H1 (cell line): ENCODE results near the gene GPR85. TPM values are rescaled to one million over a fixed set of nuclear protein-coding genes. Genes with fewer than 3 reads are reported as not detected.

Source experiments
- CTCF ChIA-PET: fragments of 300-600 bp; sonication (Branson Sonifier 250); formaldehyde crosslinking; loops from one replicate; lab custom pipeline; 2021; ENCODE audit not compliant: partially characterized antibody; lab: Charles Lee
- POLR2A ChIA-PET: fragments of 300-600 bp; sonication (Branson Sonifier 250); formaldehyde crosslinking; loops from one replicate; lab custom pipeline; 2021; ENCODE audit warnings: inconsistent platforms; ENCODE audit not compliant: partially characterized antibody; lab: Charles Lee
- DNase-seq, 2 experiments: peaks; one replicate each; pipeline versions ENCODE4 v3.0.0 to v3.0.0-alpha.2; 2010 to 2022; ENCODE audit warnings: low spot score in 2 of 2, low read depth in 1 of 2, mixed read lengths in 1 of 2
- FAIRE-seq: peaks from 2 replicates; lab custom pipeline; 2011; peaks lifted over from hg19 to GRCh38; lab: Jason Lieb, UNC
- H2AFZ ChIP-seq: 2 replicates; pipeline ENCODE4 v1.8.1; 2012; ENCODE audit warnings: low read length, inconsistent platforms
- H2AK5ac ChIP-seq: 2 replicates; pipeline ENCODE4 v1.6.1; 2013; ENCODE audit warnings: low read depth, low read length
- H2BK120ac ChIP-seq: replicated peaks from 2 replicates; pipeline ENCODE3; 2013; ENCODE audit warnings: low read depth, low read length, inconsistent platforms
- H2BK12ac ChIP-seq: 2 replicates; pipeline ENCODE4 v1.6.1; 2013; ENCODE audit warnings: low read depth, low read length
- H2BK15ac ChIP-seq: 2 replicates; pipeline ENCODE4 v1.6.1; 2013; ENCODE audit warnings: low read length
- H2BK20ac ChIP-seq: 2 replicates; pipeline ENCODE4 v1.6.1; 2013; ENCODE audit warnings: low read length
- H2BK5ac ChIP-seq: 2 replicates; pipeline ENCODE4 v1.6.1; 2013; ENCODE audit warnings: low read depth, low read length
- H3K14ac ChIP-seq: 2 replicates; pipeline ENCODE4 v1.6.1; 2013; ENCODE audit warnings: inconsistent platforms; ENCODE audit not compliant: insufficient read length
- H3K18ac ChIP-seq: 2 replicates; pipeline ENCODE4 v1.6.1; 2013; ENCODE audit warnings: low read length; ENCODE audit errors: extremely low read depth
- H3K23ac ChIP-seq: 2 replicates; pipeline ENCODE4 v1.6.1; 2013; ENCODE audit warnings: inconsistent platforms; ENCODE audit not compliant: insufficient read length
- H3K23me2 ChIP-seq: 2 replicates; pipeline ENCODE4 v1.6.1; 2013; ENCODE audit warnings: low read depth, low read length
- H3K27ac ChIP-seq: 2 replicates; pipeline ENCODE4 v1.6.1; 2011; ENCODE audit warnings: low read depth, low read length, inconsistent platforms
- H3K27me3 ChIP-seq, 4 experiments: replicated peaks in 1 of 4; 1 replicate in 1 of 4; 2 replicates in 3 of 4; pipeline versions ENCODE4 v1.6.1 to v1.8.1; 2011 to 2013; ENCODE audit warnings: low read length in 3 of 4, mild to moderate bottlenecking in 3 of 4, inconsistent platforms in 2 of 4, mixed read lengths in 2 of 4, moderate library complexity in 1 of 4; ENCODE audit not compliant: control insufficient read depth in 3 of 4, insufficient read depth in 3 of 4; ENCODE audit errors: extremely low read depth in 1 of 4
- H3K36me3 ChIP-seq, 4 experiments: 2 replicates each; pipeline versions ENCODE4 v1.6.1 to v1.8.1; 2011 to 2013; ENCODE audit warnings: mild to moderate bottlenecking in 4 of 4, low read length in 3 of 4, moderate library complexity in 2 of 4, control low read depth in 1 of 4, inconsistent platforms in 1 of 4; ENCODE audit not compliant: insufficient read depth in 4 of 4, control insufficient read depth in 2 of 4
- H3K4ac ChIP-seq: replicated peaks from 2 replicates; pipeline ENCODE3; 2013; ENCODE audit warnings: low read length, low read depth, mixed read lengths, inconsistent platforms; ENCODE audit not compliant: insufficient read length
- H3K4me1 ChIP-seq, 4 experiments: replicated peaks in 1 of 4; 1 replicate in 1 of 4; 2 replicates in 3 of 4; pipeline versions ENCODE4 v1.6.1 to v1.8.1; 2011 to 2013; ENCODE audit warnings: low read length in 3 of 4, inconsistent platforms in 2 of 4, mixed read lengths in 1 of 4; ENCODE audit not compliant: insufficient read depth in 4 of 4, control insufficient read depth in 3 of 4
- H3K4me2 ChIP-seq, 2 experiments: 2 replicates each; pipeline versions ENCODE4 v1.6.1 to v1.8.1; 2011 to 2013; ENCODE audit warnings: low read depth in 2 of 2, low read length in 2 of 2, control low read depth in 1 of 2, inconsistent platforms in 1 of 2, mild to moderate bottlenecking in 1 of 2; ENCODE audit not compliant: insufficient read depth in 1 of 2
- H3K4me3 ChIP-seq, 4 experiments: fragments of 200-600, 300-600 bp in 1 of 4; sonication (generic), shearing (Covaris generic), sonication (Bioruptor Twin) in 1 of 4; 2 replicates each; pipeline versions ENCODE4 v1.5.1 to v1.8.1; 2011 to 2016; ENCODE audit warnings: low read length in 4 of 4, low read depth in 3 of 4, control low read depth in 2 of 4, inconsistent platforms in 2 of 4, mild to moderate bottlenecking in 2 of 4, mixed read lengths in 1 of 4, moderate library complexity in 1 of 4; ENCODE audit not compliant: insufficient read depth in 2 of 4; ENCODE audit errors: extremely low read depth in 1 of 4
- H3K56ac ChIP-seq: replicated peaks from 2 replicates; pipeline ENCODE3; 2013; ENCODE audit warnings: low read depth, mild to moderate bottlenecking, mixed read lengths, low read length, inconsistent platforms; ENCODE audit not compliant: insufficient read length
- H3K79me1 ChIP-seq: 2 replicates; pipeline ENCODE4 v1.6.1; 2013; ENCODE audit warnings: low read depth, low read length, control low read depth
- H3K79me2 ChIP-seq, 2 experiments: 2 replicates each; pipeline versions ENCODE4 v1.6.1 to v1.8.1; 2012 to 2013; ENCODE audit warnings: low read length in 2 of 2, mild to moderate bottlenecking in 2 of 2, inconsistent platforms in 1 of 2; ENCODE audit not compliant: insufficient read depth in 2 of 2, control insufficient read depth in 1 of 2
- H3K9ac ChIP-seq, 4 experiments: replicated peaks in 1 of 4; 1 replicate in 1 of 4; 2 replicates in 3 of 4; pipeline versions ENCODE4 v1.6.1 to v1.8.1; 2011 to 2013; ENCODE audit warnings: low read depth in 3 of 4, low read length in 3 of 4, control low read depth in 2 of 4, mild to moderate bottlenecking in 2 of 4, moderate library complexity in 2 of 4, inconsistent platforms in 1 of 4; ENCODE audit errors: extremely low read depth in 1 of 4
- H3K9me3 ChIP-seq, 2 experiments: 2 replicates each; pipeline versions ENCODE4 v1.6.1 to v1.8.1; 2012 to 2013; ENCODE audit warnings: mild to moderate bottlenecking in 2 of 2, moderate library complexity in 2 of 2, control low read depth in 1 of 2, inconsistent platforms in 1 of 2, low read depth in 1 of 2, low read length in 1 of 2, mixed read lengths in 1 of 2; ENCODE audit not compliant: insufficient read depth in 2 of 2
- H4K20me1 ChIP-seq, 2 experiments: replicated peaks in 1 of 2; 2 replicates each; pipeline versions ENCODE3 to v1.8.1; 2011 to 2013; ENCODE audit warnings: inconsistent platforms in 2 of 2, low read length in 2 of 2, mild to moderate bottlenecking in 1 of 2; ENCODE audit not compliant: insufficient read depth in 2 of 2, control insufficient read depth in 1 of 2
- H4K5ac ChIP-seq: 2 replicates; pipeline ENCODE4 v1.6.1; 2013; ENCODE audit warnings: low read length, low read depth, mixed read lengths, inconsistent platforms; ENCODE audit not compliant: insufficient read length
- H4K8ac ChIP-seq: 2 replicates; pipeline ENCODE4 v1.8.0; 2013; ENCODE audit warnings: mild to moderate bottlenecking, moderate library complexity, low read length, inconsistent platforms; ENCODE audit not compliant: insufficient read depth; ENCODE audit errors: extremely low read depth
- H4K91ac ChIP-seq: replicated peaks from 2 replicates; pipeline ENCODE3; 2013; ENCODE audit warnings: low read length, mixed read lengths, inconsistent platforms; ENCODE audit not compliant: insufficient read length
- ATF3 ChIP-seq: IDR thresholded peaks from 2 replicates; pipeline ENCODE4 v1.6.1; 2011; ENCODE audit warnings: low read depth, mild to moderate bottlenecking, low read length; ENCODE audit not compliant: insufficient read depth
- BACH1 ChIP-seq: IDR thresholded peaks from 2 replicates; pipeline ENCODE4 v1.6.1; 2012; ENCODE audit warnings: low read length, improper control_type of control experiment
- BCL11A ChIP-seq, 2 experiments: IDR thresholded peaks; one replicate each; pipeline ENCODE4 v1.6.1; 2011; ENCODE audit warnings: low read depth in 2 of 2, low read length in 2 of 2, mild to moderate bottlenecking in 2 of 2
- CBX8 ChIP-seq: fragments of 300-800, 300-1000 bp; sonication (generic); IDR thresholded peaks from 2 replicates; pipeline ENCODE4 v1.7.1; 2016; ENCODE audit warnings: low read depth, low read length, borderline replicate concordance
- CHD1 ChIP-seq: IDR thresholded peaks from 2 replicates; pipeline ENCODE4 v1.6.1; 2012; ENCODE audit warnings: low read depth, low read length, improper control_type of control experiment
- JUN ChIP-seq: IDR thresholded peaks from 2 replicates; pipeline ENCODE4 v1.6.1; 2011; ENCODE audit warnings: low read depth, mild to moderate bottlenecking, improper control_type of control experiment, low read length
- KDM5A ChIP-seq: fragments of 200-600 bp; IDR thresholded peaks from 2 replicates; pipeline ENCODE4 v1.7.1; 2012; ENCODE audit warnings: mild to moderate bottlenecking, low read length, inconsistent platforms, mixed read lengths
- MAX ChIP-seq: IDR thresholded peaks from 2 replicates; pipeline ENCODE4 v1.6.1; 2012; ENCODE audit warnings: inconsistent platforms
- NANOG ChIP-seq: IDR thresholded peaks from 2 replicates; pipeline ENCODE4 v1.6.1; 2011; ENCODE audit warnings: low read length, low read depth, mild to moderate bottlenecking, inconsistent platforms; ENCODE audit not compliant: insufficient read depth, poor library complexity, severe bottlenecking
- POU5F1 ChIP-seq: IDR thresholded peaks from 2 replicates; pipeline ENCODE4 v1.6.1; 2011; ENCODE audit warnings: low read depth, mild to moderate bottlenecking, low read length, moderate library complexity
- RFX5 ChIP-seq: IDR thresholded peaks from 2 replicates; pipeline ENCODE4 v1.6.1; 2011; ENCODE audit warnings: low read depth, low read length, improper control_type of control experiment, borderline replicate concordance
- SP4 ChIP-seq: IDR thresholded peaks from 2 replicates; pipeline ENCODE4 v1.6.1; 2012; ENCODE audit warnings: low read length, inconsistent platforms
- TBP ChIP-seq: IDR thresholded peaks from 2 replicates; pipeline ENCODE4 v1.6.1; 2011; ENCODE audit warnings: low read depth, low read length, improper control_type of control experiment
- WGBS, 2 experiments: shearing (Covaris generic) in 1 of 2; methylation state at CpG; one replicate each; pipeline versions ENCODE4 v1.1.6 to v1.1.7; 2013 to 2015; ENCODE audit warnings: low lambda C conversion rate in 2 of 2, mixed read lengths in 2 of 2, inconsistent platforms in 1 of 2, low coverage in 1 of 2, missing lambda C conversion rate in 1 of 2; ENCODE audit not compliant: insufficient replicate concordance in 2 of 2, insufficient coverage in 1 of 2, insufficient read length in 1 of 2; ENCODE audit errors: extremely low coverage in 1 of 2, missing lambda C conversion rate in 1 of 2; 5-methylcytosine and 5-hydroxymethylcytosine counted together
- polyA plus RNA-seq, 7 experiments: library from polyadenylated mRNA; depleted of rRNA in 3 of 7; stranded (reverse) in 5 of 7; unstranded in 2 of 7; fragments of >200 nt in 5 of 7; fragments of 200-250 nt in 2 of 7; gene quantifications; 1 replicate in 5 of 7; 2 replicates in 1 of 7; 4 replicates in 1 of 7; pipeline versions ENCODE4 v1.2.1 to v1.2.3, GENCODE V29; 2011 to 2013; ENCODE audit warnings: missing spikeins in 2 of 7, mixed read lengths in 2 of 7
- total RNA-seq: library from RNA; stranded (reverse); fragmentation: NEBNext Ultra II Directional; extraction: Animal tissue kit (Norgen Biotek cat#: 25700); gene quantifications from 2 replicates; pipeline ENCODE4 v1.2.1, GENCODE V29; 2021

The GPR85 gene
- total and polyA plus RNA-seq, 2 of the 8 experiments (the other 6 are each of a cell fraction or from before 2014, with no cell fraction given), result 0.11 to 0.20 TPM

GRCh38 chr7:113094517-113095249, 8.1 kb upstream of the GPR85 start:
- no peak overlapping the region for H3K9ac ChIP-seq
- 84% methylated on average over 3 of the region's 3 CpGs; no CpG with 5 or more reads in 1 of the 2 experiments for WGBS, 2 experiments
- no peak overlapping the region for H2AK5ac ChIP-seq
- H3K36me3 ChIP-seq, result no peaks in the 10 kb centered on the region
- H3K4ac ChIP-seq, result no peak overlapping the region
- no peak overlapping the region for H4K91ac ChIP-seq
- no peaks in the 10 kb centered on the region for H3K79me2 ChIP-seq
- no peak overlapping the region for H3K23ac ChIP-seq
- H4K20me1 ChIP-seq, result no peaks in the 10 kb centered on the region
- H3K56ac ChIP-seq, result no peak overlapping the region
- FAIRE-seq (no peak), DNase-seq (no peak)
- H2AFZ ChIP-seq, result no peak overlapping the region
- no peak overlapping the region for H4K8ac ChIP-seq
- H3K4me2 ChIP-seq, result no peak overlapping the region
- ChIA-PET CTCF (interaction anchor here (1.7 kb wide), 1 partner anchor 14 kb away, joined by 5 read pairs; no protein-coding TSS in a partner anchor), POLR2A (no interaction called here)
- no peaks in the 10 kb centered on the region for H3K23me2 ChIP-seq
- no peaks in the 10 kb centered on the region for H3K79me1 ChIP-seq
- H2BK5ac ChIP-seq, result no peak overlapping the region
- H4K5ac ChIP-seq, result no peak overlapping the region
- no peak overlapping the region for H2BK15ac ChIP-seq
- H3K4me3 ChIP-seq, result no peak overlapping the region
- H3K27ac ChIP-seq, result no peak overlapping the region
- H3K27me3 ChIP-seq, result peaks cover 0 to 1% (median 0%) of the 10 kb centered on the region in 4 experiments; a peak in 1 of 7 replicates
- H3K14ac ChIP-seq, result no peak overlapping the region
- no peaks in the 10 kb centered on the region for H3K9me3 ChIP-seq
- H2BK120ac ChIP-seq, result no peak overlapping the region
- no peaks in the 10 kb centered on the region for H3K4me1 ChIP-seq
- no peak overlapping the region for H3K18ac ChIP-seq
- H2BK20ac ChIP-seq, result no peak overlapping the region
- no peak overlapping the region for H2BK12ac ChIP-seq
- TF ChIP-seq NANOG (no peak), MAX (no peak), JUN (no peak), KDM5A (no peak), RFX5 (no peak), TBP (no peak), CHD1 (no peak), CBX8 (no peak), POU5F1 (no peak), BACH1 (no peak), SP4 (no peak), ATF3 (no peak), BCL11A (IDR thresholded peaks at IDR 0.05; ENCODE audit: low read depth in 2 of 2, low read length in 2 of 2) (no peak)
